Tibial nerve (tissue), 3 donors: ENCODE data around the gene ZCCHC24.

ENCODE experiments used
- CTCF ChIP-seq, 5 experiments: fragments of 200-600 bp in 3 of 5; fragments of 450-650 bp in 2 of 5; sonication (generic) in 3 of 5; IDR thresholded peaks; one replicate each; pipeline ENCODE4 v1.5.1; 2016 to 2019; ENCODE audit warnings: antibody characterized with exemption in 5 of 5, mild to moderate bottlenecking in 3 of 5, moderate library complexity in 2 of 5
- POLR2A ChIP-seq, 2 donors: fragments of 450-650 bp; IDR thresholded peaks; one replicate each; pipeline ENCODE4 v1.6.1; 2017; ENCODE audit warnings: antibody characterized with exemption in 2 of 2, mild to moderate bottlenecking in 2 of 2, moderate library complexity in 2 of 2

- TF ChIP-seq CTCF (IDR thresholded peaks at IDR 0.05) (no peak), POLR2A (IDR thresholded peaks at IDR 0.05) (no peak)
These were observed 47.7 kb downstream of the ZCCHC24 start for GRCh38 chr10:79397575-79398303.
